Femur (tissue), 1 donor: ENCODE measurements around the gene PLCH1.

ENCODE experiments used
- DNase-seq: peaks from one replicate; pipeline ENCODE4 v3.0.0-alpha.2; 2017

PLCH1 gene

GRCh38 chr3:155603302-155603701 is 141.6 kb downstream of the PLCH1 start:
- no peak for DNase-seq

GRCh38 chr3:155602307-155602706 is 142.6 kb downstream of the PLCH1 start:
- no peak for DNase-seq

DNA sequence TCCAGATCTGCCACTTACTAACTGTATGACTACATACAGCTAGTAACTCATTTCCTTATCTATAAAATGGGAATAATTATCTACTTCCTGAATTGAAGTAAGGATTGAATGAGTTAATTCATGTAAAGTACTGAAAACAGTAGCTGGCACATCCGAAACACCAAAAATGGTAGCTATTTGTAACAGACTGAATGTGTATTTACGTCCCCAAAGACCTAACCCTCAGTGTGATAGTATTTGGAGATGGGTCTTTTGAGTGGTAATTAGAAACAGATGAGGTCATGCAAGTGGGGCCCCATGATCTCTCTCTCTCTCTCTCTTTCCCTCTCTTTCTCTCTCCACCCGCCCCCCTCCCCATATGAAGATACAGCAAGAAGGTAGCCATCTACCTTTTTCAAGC is 146.2 kb downstream of the PLCH1 start:
- DNase-seq = no peak

- no peak for DNase-seq
Observed at GRCh38 chr3:155596615-155597014, 148.3 kb downstream of the PLCH1 start.

GRCh38 chr3:155595371-155595770 is 149.5 kb downstream of the PLCH1 start:
- no peak for DNase-seq

DNA sequence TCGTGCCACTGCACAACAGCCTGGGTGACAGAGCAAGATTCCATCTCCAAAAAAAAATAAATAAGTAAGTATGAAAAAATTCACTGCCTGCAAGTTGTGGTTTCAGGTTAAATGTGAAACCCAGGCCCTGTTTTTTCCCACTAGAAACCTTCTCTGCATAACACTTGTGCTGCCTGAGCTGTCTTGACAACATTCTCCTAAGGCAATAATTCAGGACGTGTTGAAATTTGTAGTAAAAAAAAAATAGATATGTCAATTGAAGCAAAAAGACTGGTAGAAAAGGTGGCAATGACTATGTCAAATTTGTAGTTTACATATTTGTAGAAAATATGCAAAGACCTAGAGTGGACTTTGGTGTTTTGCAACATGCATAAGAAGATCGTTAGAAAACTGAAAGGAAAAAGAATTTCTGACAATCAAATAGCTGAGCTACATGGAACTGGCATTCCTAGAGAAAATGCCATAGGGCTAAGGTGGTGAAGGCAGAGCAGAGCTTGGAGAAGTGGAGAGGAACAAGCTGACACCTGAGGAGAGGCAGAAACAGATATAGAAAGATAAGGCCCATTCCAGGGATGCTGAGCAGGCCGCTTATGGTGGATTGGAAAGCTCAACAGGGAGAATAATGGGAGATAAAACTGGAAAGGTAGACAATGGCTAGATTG is 150.2 kb downstream of the PLCH1 start:
- DNase-seq = no peak

- DNase-seq = no peak
Observed at GRCh38 chr3:155587581-155587980, 157.3 kb downstream of the PLCH1 start.

DNA sequence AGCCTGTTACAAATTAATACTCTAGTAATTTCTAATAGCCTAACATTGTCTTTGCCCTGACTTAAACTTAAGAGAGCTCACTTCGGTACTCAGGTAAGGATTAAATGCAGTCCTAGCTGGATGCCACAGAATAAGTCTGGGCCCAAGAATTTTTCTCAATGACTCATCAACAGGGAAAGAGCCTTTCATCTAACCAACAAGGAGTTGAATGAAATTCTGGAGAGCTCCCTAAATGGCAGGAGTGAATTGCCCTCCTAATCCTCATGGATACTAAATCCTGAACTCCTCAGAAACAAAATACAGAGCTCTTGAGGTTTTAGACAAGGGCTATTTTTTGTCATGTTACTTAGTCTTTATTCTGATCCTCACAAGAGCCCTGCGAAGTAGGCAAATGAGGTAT is 159.5 kb downstream of the PLCH1 start:
- no peak for DNase-seq

DNA sequence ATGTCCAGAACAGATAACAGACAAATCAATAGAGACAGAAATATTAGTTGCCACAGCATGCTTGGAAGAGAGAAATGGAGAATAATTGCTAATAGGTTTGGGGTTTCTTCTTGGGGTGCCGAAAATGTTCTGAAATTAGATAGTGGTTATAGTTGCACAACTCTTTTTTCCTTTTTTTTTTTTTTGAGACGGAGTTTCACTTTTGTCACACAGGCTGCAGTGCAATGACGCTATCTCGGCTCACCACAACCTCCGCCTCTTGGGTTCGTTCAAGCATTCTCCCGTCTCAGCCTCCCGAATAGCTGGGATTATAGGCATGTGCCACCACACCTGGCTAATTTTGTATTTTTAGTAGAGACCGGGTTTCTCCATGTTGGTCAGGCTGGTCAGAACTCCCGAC is 163.3 kb downstream of the PLCH1 start:
- DNase-seq = no peak

- DNase-seq = no peak
Observed at GRCh38 chr3:155572085-155572484, 172.8 kb downstream of the PLCH1 start.

DNA sequence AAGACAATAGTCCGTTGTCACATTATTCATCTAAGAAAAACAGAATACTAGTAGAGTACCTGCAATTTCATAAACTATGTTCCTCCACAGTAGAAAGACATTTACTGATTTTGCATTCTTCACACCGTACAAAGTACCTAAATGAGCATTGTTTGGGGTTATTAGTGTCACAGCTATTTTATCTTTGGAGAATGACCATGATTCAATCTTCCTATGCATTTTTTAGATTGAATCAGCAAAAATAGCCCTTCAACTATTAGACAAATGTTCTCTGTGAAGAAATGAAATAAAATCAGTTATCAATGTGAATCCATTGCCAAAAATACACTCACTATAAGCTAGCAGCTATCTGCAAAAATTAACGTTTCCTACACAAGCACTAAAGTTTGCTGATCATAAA is 176.6 kb downstream of the PLCH1 start:
- DNase-seq = no peak

GRCh38 chr3:155560594-155560993 is 184.3 kb downstream of the PLCH1 start:
- no peak for DNase-seq

DNA sequence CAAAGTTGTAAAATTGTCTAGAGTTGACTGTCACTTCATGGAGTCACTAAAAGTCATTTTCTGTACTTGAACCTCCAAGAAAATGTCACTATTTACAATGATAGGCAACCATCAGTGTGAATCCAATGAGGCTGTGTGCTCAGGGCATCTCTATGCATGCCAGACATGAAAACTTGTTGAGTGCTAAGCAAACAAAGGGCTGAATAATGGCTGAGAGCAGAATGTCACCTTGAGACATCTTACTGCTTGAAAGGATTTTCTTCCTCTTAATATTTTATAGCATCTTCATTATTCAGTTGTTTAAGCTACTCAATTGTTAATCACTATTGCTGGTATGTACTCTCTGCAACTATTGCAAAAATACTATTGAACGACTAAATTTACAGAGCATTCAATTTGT is 184.7 kb downstream of the PLCH1 start:
- DNase-seq = no peak

GRCh38 chr3:155556531-155556930 is 188.3 kb downstream of the PLCH1 start:
- DNase-seq = no peak

DNA sequence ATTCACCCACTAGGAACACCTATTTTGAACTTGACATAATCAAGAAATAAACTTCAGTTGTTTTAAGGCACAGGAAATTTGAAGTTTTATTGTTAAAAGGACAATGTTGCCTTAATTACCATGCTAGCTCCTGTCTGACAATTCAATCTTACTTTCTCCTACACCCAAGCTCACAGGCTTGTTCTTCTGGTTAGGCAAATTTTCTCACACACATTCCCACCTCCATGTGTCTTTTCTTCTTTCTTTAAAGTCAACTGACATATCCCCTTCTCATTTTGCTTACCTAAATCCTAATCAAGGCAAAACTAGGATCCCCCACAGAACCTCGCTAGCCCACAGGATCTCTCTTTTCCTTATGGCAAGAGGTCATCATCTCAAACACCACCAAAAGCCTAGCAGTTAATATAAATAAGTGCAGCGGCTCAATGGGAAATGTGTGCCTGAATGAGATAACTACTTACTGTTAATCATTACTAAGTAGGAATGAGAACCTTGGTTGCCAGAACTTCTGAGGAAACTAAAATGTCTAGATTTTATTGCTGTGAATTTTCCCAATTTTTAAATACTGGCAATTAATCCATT is 189.3 kb downstream of the PLCH1 start:
- no peak for DNase-seq

DNA sequence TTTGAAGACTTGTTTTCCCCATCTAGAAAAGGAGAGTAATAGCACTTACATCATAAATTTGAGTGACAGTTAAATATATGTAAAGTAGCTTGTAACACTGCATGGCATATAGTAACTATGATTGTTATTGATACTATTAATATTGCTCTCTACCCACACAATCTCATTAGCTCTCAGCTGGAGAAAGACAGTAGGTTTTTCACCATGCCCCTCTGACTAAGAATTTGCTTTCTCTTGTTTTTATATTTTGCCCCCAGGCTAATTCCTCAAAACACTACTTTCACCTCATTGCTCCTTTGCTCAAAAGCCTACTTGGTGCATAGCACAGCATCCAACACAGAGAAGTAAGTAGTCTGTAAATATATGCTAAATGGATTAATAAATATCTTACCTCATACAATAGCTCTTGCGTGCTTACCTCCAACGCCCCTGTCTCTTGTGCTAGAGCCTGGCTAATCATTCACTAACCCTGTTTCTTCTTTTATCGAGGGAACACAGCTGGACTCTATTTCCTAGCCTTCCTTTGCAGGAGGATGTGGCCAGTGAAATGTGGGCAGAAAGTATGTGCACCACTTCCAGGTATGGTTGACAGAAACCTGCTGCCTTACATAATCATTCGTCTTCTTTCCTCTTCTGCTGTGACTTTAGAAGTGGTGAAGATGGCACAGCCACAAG is 190.0 kb downstream of the PLCH1 start:
- no peak for DNase-seq

DNA sequence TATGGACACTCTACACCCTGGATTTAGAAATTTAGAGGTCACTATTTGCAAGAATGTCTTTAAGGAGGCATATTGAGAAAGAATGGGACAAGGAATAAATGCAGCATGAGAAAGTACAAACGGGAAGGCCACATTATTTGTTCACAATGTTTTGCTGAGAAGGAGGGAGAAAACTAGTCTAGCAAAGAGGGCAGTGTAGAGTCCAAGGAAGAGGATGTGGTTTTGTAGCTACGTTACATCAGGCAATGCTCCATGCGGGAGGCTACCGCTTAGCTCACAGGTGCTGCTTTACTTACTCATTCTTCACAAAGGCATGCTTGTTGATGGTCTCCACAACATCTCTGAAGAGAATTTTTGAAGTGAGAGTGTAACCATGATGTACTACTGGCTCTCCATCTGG is 191.1 kb downstream of the PLCH1 start:
- DNase-seq = no peak

GRCh38 chr3:155553326-155553725 is 191.5 kb downstream of the PLCH1 start:
- DNase-seq = no peak

- DNase-seq = no peak
Observed at GRCh38 chr3:155550391-155550790, 194.5 kb downstream of the PLCH1 start.

DNA sequence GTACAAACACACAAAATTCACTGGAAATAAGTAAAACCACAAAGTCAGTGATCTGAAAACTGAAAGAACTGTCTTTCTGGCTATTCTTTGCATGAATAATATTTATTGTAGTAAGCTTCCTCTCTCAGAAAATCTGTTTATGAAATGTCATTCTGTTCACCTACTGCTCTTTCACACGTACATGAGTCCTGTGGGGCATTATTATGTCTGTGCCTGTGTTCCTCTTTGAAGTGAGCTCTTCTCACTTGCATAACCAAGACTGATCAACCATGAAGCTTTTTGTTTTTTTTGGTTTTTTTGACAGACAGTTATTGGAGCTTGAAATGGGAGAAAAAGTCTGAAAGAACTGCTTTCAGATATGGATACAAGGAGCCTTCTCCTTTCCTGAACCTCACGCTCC is 195.8 kb downstream of the PLCH1 start:
- no peak for DNase-seq

GRCh38 chr3:155548195-155548594 is 196.7 kb downstream of the PLCH1 start:
- no peak for DNase-seq

DNA sequence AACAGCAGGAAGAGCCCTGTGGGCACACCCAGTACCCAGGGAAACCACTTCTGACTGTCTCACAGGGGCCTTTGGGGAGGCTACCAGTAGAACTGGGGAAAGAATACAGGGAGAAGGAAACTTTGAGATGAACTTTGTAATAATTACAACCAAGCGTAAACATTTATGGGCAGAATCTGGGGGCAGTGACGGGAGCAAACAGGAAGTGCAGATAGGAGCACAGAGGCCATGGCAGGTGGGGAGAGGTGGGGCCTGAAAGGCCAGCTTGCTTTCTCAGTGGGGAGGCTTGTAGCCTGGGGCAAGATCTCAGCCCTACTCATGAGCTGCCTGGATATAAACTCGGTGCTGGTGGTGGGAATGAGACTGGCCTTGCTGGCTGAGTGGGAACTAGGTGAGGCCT is 209.8 kb downstream of the PLCH1 start:
- no peak for DNase-seq

GRCh38 chr3:155528579-155528978 is 216.3 kb downstream of the PLCH1 start:
- no peak for DNase-seq

- no peak for DNase-seq
Observed at GRCh38 chr3:155525324-155525833, 219.5 kb downstream of the PLCH1 start.
